ENCODE data around the gene FRMD3. TPM values are rescaled to one million over a fixed set of nuclear protein-coding genes. Genes with fewer than 3 reads are reported as not detected.

The FRMD3 gene
- total and polyA plus RNA-seq, 8 donors: 1.3 to 18.0 (median 4.1) TPM

DNA sequence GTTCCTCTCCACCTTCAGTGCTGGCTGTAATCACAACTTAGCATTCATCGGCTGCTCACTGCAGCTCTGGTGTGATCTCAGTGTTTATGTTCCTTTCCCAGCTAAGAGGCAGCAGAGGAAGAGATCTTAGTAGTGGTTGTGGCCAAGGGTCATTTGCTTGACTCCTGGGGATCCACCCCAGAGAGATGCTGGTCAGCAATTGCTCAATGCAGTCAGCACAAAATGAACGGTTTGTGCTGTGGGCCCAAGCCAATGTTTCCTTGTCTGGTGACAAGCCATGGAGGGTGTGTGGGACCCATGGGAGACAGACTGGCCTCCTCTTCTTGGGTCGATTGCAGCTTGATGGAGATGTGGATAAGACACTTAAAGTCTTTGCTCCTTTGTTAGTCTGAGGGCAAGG, 16.1 kb upstream of the FRMD3 start:
- Histone ChIP-seq H3K36me3 (no peaks in the 10 kb centered on the region), H3K27ac (no peak overlapping the region), H3K4me1 (no peaks in the 10 kb centered on the region), H3K4me3 (no peak overlapping the region), H3K9me3 (peaks cover 0 to 22% (median 9%) of the 10 kb centered on the region in 4 donors), H3K27me3 (no peaks in the 10 kb centered on the region)
- WGBS, 5 donors: 71 to 81% (median 79%) methylated on average over 3 of the region's 3 CpGs
- DNase-seq: no peak
- TF ChIP-seq POLR2AphosphoS5 (IDR thresholded peaks at IDR 0.05) (no peak), EP300 (IDR thresholded peaks at IDR 0.05) (no peak), POLR2A (IDR thresholded peaks at IDR 0.05) (no peak)
- TF ChIP-seq, protein P1, sequence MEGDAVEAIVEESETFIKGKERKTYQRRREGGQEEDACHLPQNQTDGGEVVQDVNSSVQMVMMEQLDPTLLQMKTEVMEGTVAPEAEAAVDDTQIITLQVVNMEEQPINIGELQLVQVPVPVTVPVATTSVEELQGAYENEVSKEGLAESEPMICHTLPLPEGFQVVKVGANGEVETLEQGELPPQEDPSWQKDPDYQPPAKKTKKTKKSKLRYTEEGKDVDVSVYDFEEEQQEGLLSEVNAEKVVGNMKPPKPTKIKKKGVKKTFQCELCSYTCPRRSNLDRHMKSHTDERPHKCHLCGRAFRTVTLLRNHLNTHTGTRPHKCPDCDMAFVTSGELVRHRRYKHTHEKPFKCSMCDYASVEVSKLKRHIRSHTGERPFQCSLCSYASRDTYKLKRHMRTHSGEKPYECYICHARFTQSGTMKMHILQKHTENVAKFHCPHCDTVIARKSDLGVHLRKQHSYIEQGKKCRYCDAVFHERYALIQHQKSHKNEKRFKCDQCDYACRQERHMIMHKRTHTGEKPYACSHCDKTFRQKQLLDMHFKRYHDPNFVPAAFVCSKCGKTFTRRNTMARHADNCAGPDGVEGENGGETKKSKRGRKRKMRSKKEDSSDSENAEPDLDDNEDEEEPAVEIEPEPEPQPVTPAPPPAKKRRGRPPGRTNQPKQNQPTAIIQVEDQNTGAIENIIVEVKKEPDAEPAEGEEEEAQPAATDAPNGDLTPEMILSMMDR (IDR thresholded peaks at IDR 0.05): no peak
- intact Hi-C loops (cut with DNase I; ENCODE audit: low total_unique reads): no loop called here

DNA sequence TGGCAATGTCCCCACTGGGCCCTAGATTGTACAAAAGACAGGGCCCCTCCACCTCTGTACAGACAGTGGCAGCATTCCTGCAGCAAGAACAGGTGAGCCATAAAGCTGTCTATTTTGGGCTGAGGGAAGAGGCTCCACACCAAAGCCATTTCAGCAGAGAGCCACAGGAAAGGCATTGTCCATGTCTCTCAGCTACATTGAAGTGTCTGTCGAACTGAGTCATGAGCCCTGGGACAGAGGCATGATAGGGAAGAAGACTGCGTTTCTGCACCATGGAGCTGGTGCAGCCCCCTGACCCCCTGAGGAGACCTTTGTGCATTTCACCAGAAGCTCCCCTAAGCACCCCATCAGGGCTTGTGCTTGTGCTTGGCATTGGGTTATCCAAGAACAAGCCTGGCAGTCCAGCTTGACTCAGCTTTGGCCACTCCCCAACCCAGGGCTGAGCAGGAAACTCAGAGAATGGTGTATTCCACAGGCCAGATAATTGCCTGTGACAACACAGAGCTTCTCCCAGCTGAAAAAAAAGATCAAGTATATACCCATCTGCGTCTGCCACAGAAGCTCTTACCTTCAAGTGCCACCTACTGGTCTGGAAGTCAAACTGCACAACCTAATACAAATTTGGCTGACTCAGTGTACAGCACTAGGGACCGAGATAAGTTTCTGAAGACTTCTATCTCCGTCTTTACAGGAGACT, 5.9 kb upstream of the FRMD3 start:
- H3K36me3 ChIP-seq: no peaks in the 10 kb centered on the region
- no peak overlapping the region for H3K4me3 ChIP-seq
- H3K27me3 ChIP-seq: no peaks in the 10 kb centered on the region
- peak; percentile 29 to 55 for DNase-seq
- 31 to 50% (median 39%) methylated on average over 5 of the region's 5 CpGs for WGBS, 5 donors
- peaks cover 0 to 7% (median under 1%) of the 10 kb centered on the region in 4 donors for H3K4me1 ChIP-seq
- TF ChIP-seq POLR2A (IDR thresholded peaks at IDR 0.05): no peak
- TF ChIP-seq, protein P1 (IDR thresholded peaks at IDR 0.05): peak in 5 of 7 experiments; percentile 43 to 72 (median 62)
- H3K9me3 ChIP-seq: no peaks in the 10 kb centered on the region
- H3K27ac ChIP-seq: no peak overlapping the region
- intact Hi-C loops (cut with DNase I; ENCODE audit: low total_unique reads): loop anchor here (5.0 kb wide), 1 partner anchor 212 kb away; no protein-coding TSS in a partner anchor

DNA sequence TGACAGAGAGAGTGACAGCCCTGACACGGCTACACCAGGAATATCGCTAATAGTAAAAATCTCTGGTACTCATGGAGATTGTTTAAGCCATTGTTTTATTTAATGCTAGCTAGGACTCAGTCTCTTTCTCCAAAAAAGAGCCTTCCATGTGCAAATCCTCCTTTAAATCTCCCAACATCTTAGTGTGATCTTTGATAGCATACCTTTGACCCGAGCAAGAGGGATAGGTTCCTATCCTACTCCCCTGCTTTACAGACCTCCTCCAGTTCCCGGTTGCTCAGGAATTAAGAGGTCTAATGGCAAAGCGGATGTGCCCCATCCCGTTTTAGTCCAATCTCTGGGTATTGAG, 663 bp upstream of the FRMD3 start:
- intact Hi-C loops (cut with DNase I; ENCODE audit: low total_unique reads): no loop called here
- Histone ChIP-seq H3K9me3 (no peaks in the 10 kb centered on the region), H3K4me3 (peak overlapping the region; percentile 53 to 82 (median 65)), H3K27me3 (peaks cover 0 to 20% (median 9%) of the 10 kb centered on the region in 3 donors), H3K4me1 (peaks cover 18 to 24% (median 21%) of the 10 kb centered on the region in 4 donors), H3K36me3 (no peaks in the 10 kb centered on the region), H3K27ac (peak overlapping the region in 4 of 5 donors; percentile 69 to 80 (median 74))
- no peak for TF ChIP-seq POLR2AphosphoS5 (IDR thresholded peaks at IDR 0.05)
- TF ChIP-seq, protein P1 (IDR thresholded peaks at IDR 0.05): no peak
- DNase-seq: no peak
- WGBS, 5 donors: 32 to 38% (median 36%) methylated on average over 5 to 6 of the region's 6 CpGs

DNA sequence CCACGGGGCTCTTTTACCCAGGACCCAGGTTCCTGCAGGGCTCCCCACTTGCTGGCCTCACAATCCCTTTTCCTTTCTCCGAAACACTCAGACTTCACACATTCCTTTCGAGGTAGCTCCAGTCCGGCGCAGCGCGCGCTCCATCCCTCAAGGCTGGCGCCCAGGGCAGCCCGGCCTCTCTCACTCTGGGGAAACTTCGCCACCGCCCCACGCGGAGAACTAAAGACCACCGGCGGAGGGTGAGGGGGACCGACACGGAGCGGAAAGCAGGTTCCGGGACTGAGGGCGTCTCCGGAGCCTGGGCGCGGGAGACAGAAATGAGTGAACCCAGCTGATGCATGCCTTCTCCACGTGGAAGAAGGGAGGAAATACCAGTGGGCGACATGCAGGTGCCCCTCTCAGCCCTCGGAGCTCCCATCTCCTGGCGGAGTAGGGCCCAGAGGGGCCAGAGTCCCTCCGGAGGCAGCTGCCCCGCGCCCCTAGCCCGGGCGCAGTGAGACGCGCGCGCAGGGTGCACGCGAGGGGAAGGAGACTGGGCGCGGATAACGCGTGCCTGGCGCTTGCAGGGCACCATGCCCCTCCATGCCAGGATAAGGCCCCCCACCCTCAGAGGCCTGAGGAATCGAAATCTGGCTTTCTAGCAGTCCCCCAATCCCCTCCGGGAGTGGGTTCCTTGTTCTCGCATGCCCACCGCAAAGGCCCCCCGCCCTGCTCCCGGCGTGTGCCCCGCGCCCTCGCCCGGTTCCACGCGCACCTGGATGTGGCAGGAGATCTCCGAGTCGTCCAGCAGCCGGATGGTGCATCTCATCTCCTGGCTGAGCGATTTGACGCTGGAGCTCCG, 650 bp downstream of the FRMD3 start:
- peak in 1 of 2 donors; percentile 31 for DNase-seq
- Histone ChIP-seq H3K27me3 (peaks cover 0 to 20% (median 9%) of the 10 kb centered on the region in 3 donors), H3K4me3 (peak overlapping the region; percentile 53 to 82 (median 65)), H3K36me3 (no peaks in the 10 kb centered on the region), H3K4me1 (peaks cover 18 to 24% (median 21%) of the 10 kb centered on the region in 4 donors), H3K9me3 (no peaks in the 10 kb centered on the region), H3K27ac (peak overlapping the region in 4 of 5 donors; percentile 69 to 80 (median 74))
- intact Hi-C loops (cut with DNase I; ENCODE audit: low total_unique reads): no loop called here
- WGBS, 5 donors: 1 to 6% (median 3%) methylated on average over 14 to 63 of the region's 63 CpGs
- TF ChIP-seq POLR2A (IDR thresholded peaks at IDR 0.05) (no peak), EP300 (IDR thresholded peaks at IDR 0.05) (no peak)
- TF ChIP-seq, protein P1 (IDR thresholded peaks at IDR 0.05): no peak
